Muscle of back (tissue), 11 donors: Measurements from ENCODE around the gene BRD4. TPM values are rescaled to one million over a fixed set of nuclear protein-coding genes. Genes with fewer than 3 reads are reported as not detected.

ENCODE experiments used
- DNase-seq, 3 donors: peaks; one replicate each; pipeline versions ENCODE4 v3.0.0 to v3.0.0-alpha.2; 2013
- polyA plus RNA-seq, 10 donors: library from polyadenylated mRNA; unstranded; fragments of 120-200 nt; gene quantifications; one replicate each; pipeline ENCODE4 v1.2.1, GENCODE V29; 2013; ENCODE audit not compliant: insufficient read length in 10 of 10

BRD4 gene
- polyA plus RNA-seq, 10 donors = 31.3 to 48.9 (median 37.9) TPM

GRCh38 chr19:15195371-15196334, 136.7 kb downstream of the BRD4 start:
- peak in 1 of 3 donors; percentile 64 for DNase-seq

- DNase-seq = peak in 1 of 3 donors; percentile 50
These were observed 137.4 kb downstream of the BRD4 start for GRCh38 chr19:15194938-15195337.

- DNase-seq = no peak
These were observed 140.4 kb downstream of the BRD4 start for GRCh38 chr19:15191982-15192381.

GRCh38 chr19:15191514-15191913, 140.8 kb downstream of the BRD4 start:
- no peak for DNase-seq

- no peak for DNase-seq
These were observed 143.5 kb downstream of the BRD4 start for GRCh38 chr19:15188851-15189250.

GRCh38 chr19:15187026-15188007, 145.0 kb downstream of the BRD4 start:
- peak in 1 of 3 donors; percentile 28 for DNase-seq

Other genes with a start within 250 kb of the BRD4 start
- 10 to 100 TPM; 11.9 to 27.3 (median 15.2) TPM for gene SYDE1, start 225.1 kb downstream of the BRD4 start, polyA plus RNA-seq
- 100 to 1,000 TPM; 111 to 189 (median 140) TPM for gene NOTCH3, start 131.5 kb downstream of the BRD4 start, polyA plus RNA-seq
- 1 to 10 TPM in 2 of 10 donors, under 1 TPM in 8; 0.46 to 3.2 (median 0.62) TPM for gene EPHX3, start 100.1 kb downstream of the BRD4 start, polyA plus RNA-seq
- gene AKAP8, start 47.2 kb upstream of the BRD4 start, polyA plus RNA-seq = 10 to 100 TPM; 15.7 to 21.8 (median 18.8) TPM
- gene AKAP8L, start 86.4 kb upstream of the BRD4 start, polyA plus RNA-seq = 10 to 100 TPM; 48.6 to 77.1 (median 59.7) TPM
- gene WIZ, start 117.4 kb upstream of the BRD4 start, polyA plus RNA-seq = 10 to 100 TPM; 20.2 to 31.0 (median 28.3) TPM
- gene RASAL3, start 132.0 kb upstream of the BRD4 start, polyA plus RNA-seq = 1 to 10 TPM in 8 of 10 donors, under 1 TPM in 2; 0.86 to 5.9 (median 1.2) TPM
- gene PGLYRP2, start 147.0 kb upstream of the BRD4 start, polyA plus RNA-seq = not detected
- gene CYP4F22, start 176.0 kb upstream of the BRD4 start, polyA plus RNA-seq = 1 to 10 TPM in 1 of 10 donors, under 1 TPM in 1, not detected in 8; 0.05 to 1.8 TPM